Measurements from ENCODE around the gene CD34.
"Not testable (repeated sequence)": the region's sequence is repeated elsewhere in the genome, so short reads cannot be mapped to it uniquely, and the experiment has no call there.

Gene CD34

GRCh38 chr1:207925969-207926368, 15.0 kb upstream of the CD34 start:
- DNase-seq = not testable (repeated sequence)

DNA sequence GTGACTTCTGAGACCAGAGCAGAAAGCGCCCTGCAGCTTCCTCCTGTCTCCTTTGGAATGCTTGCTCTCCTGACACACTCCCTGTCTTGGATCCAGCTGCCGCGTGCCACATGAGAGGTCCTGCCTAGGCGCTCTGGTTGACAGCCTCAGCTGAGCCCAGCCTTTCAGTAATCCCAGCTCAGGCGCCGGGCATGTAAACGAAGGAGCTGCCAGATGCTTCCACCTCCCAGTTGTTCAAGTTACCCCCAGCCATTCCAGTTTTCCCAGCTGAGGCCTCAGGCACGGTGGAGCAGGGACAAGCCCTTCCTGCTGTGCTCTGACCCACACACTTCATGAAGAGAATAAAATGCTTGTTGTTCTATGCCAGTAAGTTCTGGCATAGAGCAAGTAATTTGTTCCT, 14.3 kb upstream of the CD34 start:
- DNase-seq = no peak

DNA sequence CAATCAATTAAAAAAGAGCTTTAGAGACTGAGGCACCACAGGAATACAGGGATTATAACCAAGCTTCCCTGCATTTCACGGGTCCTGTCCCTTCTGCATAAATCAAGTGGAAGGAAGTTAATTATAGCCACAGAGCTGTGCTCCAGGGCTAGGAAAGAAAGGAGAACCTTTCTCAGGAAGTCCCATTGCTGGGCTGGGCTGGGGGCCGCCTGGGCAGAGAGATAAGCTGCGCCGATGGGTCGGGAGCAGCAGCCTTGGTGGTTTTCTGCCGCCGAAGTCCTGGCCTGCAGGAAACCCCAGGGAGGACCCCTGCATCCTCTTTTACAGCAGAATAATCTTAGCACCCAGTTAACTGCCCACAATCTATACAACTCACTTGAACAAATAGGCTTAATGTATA, 12.6 kb upstream of the CD34 start:
- DNase-seq = no peak

DNA sequence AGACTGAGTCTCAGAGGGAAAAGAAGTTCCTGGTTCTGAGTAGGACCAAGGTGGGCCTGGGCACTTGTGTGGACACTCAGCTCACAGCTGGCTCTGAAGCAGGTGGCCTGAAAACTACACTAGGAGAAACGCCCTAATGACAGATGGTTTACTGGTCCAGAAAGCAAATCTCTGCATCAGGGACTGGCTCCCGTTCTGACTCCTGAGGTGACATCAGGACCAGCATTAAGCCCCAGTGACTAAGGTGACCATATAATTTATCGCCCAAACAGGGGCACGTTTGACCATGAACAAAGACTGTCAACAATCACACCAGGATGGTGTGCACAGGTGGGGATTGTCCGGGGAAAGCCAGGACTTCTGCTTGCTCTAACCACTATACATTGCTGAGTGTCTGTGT, 12.2 kb upstream of the CD34 start:
- DNase-seq = no peak

- no peak for DNase-seq
These were observed 11.6 kb upstream of the CD34 start for GRCh38 chr1:207922554-207922953.

DNA sequence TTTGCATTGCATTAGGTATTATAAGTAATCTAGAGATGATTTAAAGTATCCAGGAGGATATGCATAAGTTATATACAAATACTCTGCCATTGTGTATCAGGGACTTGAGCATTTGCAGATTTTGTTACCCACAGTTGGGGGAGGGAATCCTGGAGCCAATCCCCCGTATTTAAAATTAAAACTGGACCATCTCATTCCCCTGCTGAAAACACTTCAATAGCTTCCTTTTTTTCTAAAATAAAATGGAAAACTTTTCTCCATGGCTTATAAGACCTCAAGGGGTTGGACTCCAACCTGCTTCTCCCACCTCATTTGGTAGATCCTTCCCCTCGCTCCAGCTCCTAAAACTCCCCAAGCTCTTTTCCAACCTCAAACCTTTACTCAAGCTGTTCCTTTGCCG, 10.4 kb upstream of the CD34 start:
- DNase-seq = no peak

DNA sequence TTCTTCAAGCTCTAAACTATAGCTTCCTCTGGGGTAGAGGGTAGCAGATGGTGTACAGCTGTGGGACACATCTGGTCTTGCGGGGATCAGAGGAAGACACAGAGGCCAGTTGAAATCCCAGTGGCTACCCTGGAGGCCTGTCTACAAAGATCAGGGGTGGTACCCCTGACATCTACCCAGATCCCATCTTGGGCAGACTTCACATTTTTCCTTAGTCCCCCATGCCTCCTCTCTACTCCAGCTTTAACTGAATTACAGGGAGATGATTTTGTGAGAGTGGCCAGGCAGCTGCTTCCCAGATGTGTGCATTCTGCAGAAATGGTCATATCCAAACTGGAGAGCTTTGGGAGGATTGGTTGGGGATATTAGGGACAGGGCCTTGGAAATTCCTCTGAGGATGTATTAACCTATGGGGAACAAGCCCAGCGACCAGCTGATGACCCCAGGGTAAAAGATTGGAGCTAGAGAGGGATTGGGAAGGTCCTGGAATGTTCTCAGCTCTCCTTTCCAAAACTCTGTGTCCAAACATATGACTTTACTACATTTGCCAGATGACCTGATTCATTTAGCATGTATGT, 9.6 kb upstream of the CD34 start:
- DNase-seq = no peak

DNA sequence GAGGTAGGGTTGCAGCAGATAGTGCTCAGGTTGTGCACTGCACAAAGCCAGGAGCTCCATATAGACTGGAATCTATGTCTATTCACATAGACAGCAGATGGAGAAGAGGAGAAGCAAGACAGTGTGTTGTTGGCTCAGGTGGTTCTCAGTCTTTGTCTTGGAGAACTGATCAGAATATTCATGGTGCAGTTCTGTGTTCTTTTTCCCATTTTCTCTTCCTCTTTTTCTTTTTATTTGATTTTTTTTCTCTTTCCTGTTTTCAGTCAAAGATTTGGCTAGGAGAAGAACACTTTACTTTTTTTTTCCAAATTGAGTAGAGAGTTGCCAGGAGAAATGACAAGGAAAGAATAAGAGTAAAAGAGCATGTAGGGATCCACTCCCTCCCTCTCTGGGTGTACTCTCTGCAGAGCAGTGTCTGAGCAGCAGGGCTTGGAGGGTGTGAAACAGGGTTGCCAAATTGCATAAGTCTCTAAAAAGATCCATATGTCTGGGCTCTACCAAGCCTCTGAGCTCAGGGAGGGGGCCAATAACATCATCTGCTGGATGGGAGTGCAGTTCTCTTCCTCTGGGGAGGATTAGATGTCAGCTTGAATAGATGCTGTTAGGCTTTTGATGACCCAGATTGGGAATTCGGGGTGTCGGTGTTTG, 8.7 kb upstream of the CD34 start:
- no peak for DNase-seq

GRCh38 chr1:207918581-207918980, 7.7 kb upstream of the CD34 start:
- no peak for DNase-seq

DNA sequence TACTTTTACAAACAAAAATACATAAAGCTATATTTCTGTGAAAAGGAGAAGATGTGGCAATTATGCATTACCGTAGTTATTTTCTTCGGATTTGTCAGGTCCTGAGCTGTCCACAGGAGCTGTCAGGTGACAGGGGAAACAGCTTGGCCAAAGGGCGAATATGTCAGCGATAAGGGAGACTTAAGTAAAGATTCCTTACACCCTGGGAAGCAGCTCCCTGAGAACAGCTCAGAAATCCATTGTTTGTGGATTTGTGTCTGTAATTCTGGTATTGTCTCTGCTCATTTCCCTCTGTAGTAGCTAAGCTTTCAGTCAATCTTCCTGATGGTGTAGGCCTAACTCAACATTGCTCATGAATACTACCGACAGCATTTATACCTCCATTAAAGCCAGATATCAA, 7.1 kb upstream of the CD34 start:
- DNase-seq = no peak

DNA sequence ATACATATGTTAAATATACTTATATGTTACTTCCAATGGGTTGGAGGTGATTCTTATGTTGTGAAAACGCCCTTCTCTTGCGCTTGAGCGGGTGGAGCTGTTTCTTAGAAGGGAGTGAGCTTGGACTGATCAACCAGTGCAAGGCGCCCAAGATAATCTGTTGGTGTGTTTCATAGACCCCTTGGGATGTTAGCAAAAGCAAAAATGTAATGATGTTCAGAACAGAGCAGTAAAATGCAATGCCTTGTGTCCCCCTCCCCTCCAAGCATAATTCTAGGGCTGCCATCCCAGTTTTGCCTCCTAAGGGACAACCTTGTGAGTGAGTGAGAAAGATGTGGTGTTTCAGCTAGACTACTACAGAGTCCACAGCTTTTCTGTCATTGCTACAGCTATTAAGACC, 6.2 kb upstream of the CD34 start:
- no peak for DNase-seq

- no peak for DNase-seq
These were observed 3.0 kb upstream of the CD34 start for GRCh38 chr1:207913951-207914350.

DNA sequence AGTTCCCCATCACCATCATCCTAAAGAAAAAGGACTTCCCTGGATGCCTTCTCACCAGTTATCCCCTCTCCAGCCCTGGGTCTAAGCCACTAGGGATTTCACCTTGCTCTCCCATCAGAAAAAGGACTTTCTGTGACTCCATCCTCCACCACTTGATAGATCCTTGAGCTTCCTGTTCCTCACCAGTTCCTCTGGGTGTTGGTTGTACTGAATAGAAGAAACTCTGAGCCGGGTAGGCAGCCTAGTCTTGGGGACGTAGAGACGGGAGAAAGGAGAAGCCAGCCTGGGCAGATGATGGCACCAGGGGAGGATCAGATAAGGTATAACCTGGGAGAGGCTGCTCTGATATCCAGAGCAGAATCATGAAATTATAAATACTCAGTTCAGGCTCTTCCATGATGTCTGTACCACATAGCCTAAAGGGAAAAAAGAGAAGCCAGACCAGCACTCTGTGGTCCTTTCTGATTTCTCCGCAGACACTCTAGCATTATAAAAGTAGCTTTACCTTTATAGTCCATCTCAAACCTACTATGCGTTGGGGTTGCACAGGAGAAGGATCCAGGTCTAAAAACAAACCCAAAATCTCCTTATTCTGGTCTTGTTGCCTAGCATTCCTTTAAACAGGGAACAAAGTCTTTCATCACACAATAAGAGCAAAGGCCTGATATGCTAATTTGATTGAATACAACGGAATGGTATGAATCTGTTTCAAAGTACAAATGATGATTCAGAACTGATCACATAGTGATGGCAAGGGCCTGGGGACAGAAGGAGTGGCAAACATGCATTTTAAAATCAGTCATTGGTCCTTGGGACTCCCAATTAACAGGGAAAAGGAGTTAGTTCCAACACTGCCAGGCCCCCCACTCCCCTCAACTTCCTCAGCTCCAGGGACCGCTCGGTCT, 1.2 kb upstream of the CD34 start:
- DNase-seq = no peak

- no peak for DNase-seq
These were observed 1.2 kb downstream of the CD34 start for GRCh38 chr1:207909687-207910086.

DNA sequence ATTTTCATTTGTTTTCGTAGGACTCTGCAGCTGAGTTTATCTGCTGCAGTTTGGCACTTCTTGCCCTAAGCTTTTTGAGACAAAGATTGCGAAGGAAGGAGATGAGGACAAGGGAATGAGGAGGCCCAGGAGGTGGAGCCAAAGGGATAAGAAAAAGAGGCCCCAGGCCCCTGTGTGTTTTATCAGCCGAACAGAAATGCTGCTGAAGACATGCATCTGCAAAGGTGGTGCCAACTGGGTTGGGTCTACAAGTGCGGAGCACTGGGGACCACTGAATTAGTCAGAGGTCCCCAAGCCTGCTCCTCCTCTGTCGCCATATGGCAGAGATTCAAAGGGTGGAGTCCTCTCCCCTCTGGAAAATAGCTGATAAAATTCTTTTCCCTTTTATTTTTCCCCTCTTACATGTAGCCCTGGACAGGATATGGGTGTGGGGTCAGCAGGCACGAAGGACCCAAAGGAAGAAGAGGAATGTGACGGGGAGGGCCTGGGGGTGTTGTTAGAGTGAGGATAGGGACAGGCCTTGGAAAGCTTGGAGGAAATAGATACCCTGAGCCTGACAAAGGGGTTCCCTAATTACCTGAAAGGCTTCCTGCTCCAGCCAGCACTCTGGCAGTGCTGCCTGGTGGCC, 2.7 kb downstream of the CD34 start:
- no peak for DNase-seq

GRCh38 chr1:207904391-207904790, 6.5 kb downstream of the CD34 start:
- DNase-seq = no peak

- no peak for DNase-seq
These were observed 7.2 kb downstream of the CD34 start for GRCh38 chr1:207903767-207904166.

DNA sequence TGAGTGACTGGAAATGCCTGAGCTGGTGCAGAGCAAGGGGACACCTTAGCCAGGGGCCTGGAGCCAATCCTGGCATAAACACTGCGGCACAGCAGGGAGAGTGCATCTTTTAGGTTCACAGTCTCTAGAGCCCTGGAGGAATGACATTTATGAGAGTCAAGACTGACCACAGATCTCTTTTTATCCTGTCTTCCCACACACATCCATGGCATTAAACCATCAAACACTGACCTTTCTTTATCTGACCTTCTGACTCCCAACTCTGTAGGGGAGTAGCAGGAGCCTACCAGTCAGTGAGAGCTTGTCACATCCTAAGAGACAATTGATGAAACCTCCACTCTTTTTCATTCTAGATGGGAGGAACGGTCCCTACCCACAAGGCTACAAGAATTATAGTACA, 7.9 kb downstream of the CD34 start:
- DNase-seq = no peak

- no peak for DNase-seq
These were observed 8.4 kb downstream of the CD34 start for GRCh38 chr1:207902566-207902965.

DNA sequence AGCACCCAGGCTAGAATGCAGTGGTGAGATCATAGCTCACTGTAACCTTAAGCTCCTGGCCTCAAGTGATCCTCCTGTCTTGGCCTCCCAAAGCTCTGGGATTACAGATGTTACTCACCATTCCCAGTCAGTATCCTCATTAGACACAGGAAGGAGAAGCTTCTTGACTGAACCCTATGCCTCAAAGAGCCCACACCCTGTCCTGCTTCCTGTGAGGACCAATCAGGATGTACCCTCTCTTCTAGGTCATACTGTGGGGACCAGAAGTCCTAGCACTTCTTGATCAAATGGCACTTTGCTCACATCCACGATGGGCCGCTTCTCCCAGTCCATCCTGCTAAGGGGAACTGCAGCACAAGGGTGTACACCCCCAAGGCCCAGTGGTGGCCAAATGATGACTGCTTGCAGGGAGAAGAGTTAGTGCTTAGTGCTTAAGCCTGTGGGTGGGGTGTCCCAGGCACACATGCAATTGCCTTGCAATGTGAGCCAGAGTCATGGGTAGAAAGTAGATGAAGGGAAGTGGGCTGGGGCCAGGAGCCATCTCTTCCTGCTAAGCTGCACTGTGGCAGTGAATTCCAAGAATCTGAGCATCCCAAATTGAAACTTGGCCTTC, 9.8 kb downstream of the CD34 start:
- no peak for DNase-seq

DNA sequence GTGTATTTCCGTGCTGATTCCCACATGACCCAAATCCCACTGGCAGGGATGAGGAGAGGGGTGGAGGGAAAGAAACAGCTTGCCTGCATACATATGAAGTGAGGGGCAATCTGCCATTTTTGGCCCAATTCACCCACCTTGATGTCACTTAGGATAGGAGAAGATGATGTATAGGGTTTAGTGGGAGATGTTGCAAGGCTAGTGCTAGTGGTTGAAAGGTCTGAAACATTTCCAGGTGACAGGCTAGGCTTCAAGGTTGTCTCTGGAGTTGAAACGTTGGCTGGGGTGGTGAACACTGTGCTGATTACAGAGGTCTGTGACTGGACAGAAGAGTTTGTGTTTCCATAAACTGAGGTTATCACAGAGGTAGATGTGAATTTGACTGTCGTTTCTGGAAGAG, 12.1 kb downstream of the CD34 start:
- no peak for DNase-seq

DNA sequence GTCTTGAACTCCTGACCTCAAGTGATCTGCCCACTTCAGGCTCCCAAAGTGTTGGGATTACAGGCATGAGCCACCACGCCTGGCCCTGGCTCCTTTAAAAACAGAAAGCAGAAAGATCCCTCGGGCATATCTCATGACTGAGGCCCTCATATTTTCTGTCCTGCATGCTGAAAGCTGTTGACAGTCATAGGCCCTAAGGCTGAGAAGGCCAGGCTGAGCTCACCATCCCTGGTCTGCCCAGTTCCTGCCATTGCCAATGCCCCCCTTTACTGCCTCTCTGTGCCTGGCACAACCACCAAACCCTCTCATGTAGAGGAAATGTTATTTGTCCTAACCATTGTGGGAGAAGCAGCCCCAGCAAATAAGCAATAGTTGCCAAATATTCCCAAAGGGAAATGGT, 12.7 kb downstream of the CD34 start:
- DNase-seq = no peak

DNA sequence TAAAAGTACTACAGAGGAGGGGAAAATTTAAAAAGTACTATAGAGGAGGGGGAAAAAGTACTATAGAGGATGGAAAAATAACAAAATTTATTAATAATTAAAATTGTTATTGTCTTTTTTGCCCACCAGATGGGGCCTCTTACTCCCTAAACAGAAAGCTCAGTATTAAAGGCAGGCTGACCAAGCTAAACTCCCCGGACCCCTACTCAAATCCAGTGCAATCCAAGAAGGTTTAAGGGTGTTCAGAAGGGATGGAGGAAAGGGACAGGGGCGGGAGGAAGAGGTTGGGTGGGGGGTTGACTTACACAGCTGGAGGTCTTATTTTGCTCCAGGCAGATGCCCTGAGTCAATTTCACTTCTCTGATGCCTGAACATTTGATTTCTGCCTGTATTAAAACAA, 13.7 kb downstream of the CD34 start:
- no peak for DNase-seq
